NCI-H345 treated with DMSO at 0.1 percent for 48 hours (cell line): ENCODE results near the gene POLR3G.
A peak's percentile ranks its signal among the peaks of the same experiment; 100 is the strongest.

Source experiments
- DNase-seq: peaks from one replicate; lab custom pipeline; 2025; ENCODE audit not compliant: unreplicated experiment; lab: John Stamatoyannopoulos, UW

Gene POLR3G

DNA sequence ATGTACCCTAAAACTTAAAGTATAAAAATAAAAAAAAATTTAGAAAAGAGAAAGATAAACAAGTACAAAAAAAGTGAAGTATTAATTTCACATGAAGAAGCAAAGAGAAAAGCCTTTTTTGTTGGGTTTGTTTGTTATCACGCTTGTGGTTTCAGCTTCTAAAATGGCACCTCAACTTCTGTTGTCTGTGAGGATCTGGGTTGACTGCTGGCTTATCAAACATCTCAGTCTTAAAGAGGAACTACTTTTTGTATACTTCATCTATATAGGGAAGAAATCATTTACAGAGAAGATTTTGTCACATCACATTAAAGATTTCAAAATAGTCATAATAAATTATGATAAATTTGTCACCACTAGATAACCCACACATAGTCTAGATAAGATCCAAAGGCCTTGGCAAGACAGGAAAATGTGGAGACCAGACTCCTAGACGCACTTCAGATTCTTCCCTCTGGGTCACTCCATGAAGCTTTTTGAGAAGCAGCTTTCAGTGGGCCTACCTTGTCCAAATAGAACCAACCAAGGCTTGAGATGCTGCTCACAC lies 75.1 kb downstream of the POLR3G start:
- DNase-seq: no peak

DNA sequence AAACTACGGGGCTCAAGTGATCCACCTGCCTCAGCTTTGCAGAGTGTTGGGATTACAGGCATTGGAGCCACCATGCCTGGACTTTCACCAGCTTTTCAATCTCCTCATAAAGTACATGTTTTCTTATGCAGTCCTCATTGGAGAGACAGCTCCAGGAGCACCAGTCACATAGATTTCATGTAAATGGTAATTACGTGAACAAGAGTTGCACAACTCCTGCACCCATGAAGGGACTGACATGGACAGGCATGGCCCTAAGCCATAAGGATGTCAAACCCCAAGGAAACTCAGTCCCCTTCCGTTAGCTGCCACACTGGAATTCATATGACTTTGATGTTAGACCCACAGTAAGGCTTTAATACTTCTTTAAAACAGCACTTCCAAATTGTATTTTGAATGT lies 76.3 kb downstream of the POLR3G start:
- no peak for DNase-seq

GRCh38 chr5:90551376-90551775 lies 76.7 kb downstream of the POLR3G start:
- no peak for DNase-seq

GRCh38 chr5:90553711-90554110 lies 79.0 kb downstream of the POLR3G start:
- DNase-seq: no peak

DNA sequence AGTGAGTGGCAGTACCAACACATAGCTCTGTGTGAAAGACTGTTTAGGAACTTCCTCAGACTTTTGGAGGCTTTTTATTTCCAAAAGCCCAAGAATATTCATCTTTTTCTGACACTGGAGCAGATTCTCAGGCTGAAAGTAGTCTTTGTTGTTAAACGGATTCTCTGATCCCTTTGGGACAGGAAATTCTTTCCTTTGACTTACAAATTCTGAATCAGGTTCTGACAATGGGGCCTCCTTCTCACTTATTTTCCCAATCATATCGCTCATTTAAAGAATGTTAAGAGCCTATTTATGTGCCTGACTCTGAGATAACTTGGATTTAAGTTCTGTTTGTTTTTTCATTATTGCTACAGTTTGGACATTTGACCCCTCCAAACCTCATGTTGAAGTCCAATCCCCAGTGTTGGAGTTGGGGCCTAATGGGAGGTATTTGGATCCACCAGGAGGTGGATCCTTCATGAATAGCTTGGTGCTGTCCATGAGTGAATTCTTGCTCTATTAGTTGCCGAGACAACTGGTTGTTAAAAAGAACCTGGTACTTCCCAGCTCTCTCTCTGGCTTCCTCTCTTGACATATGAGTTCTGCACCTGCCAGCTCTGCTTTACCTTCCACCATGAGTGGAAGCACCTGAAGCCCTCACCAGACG lies 79.8 kb downstream of the POLR3G start:
- DNase-seq: no peak

DNA sequence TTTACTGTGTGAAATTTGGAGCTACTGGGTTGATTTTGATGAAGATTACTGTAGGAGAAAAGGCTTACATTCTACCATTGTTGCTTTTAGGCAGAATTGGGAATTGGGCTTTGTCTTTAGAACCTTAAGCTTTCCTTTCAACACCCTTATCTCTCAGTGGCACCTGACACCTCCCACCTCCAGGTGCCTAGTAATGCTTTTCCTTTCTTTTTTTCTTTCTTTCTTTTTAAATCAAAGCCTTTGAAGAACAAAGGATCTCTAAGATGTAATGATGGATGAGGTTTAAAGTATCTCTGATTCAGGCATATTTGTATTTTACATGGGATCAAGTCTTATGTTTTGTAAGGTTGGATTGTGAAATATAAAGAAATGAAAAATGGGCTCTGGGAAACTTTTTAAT lies 81.0 kb downstream of the POLR3G start:
- no peak for DNase-seq

- DNase-seq: no peak
Measured at GRCh38 chr5:90557391-90557790, 82.7 kb downstream of the POLR3G start.

- no peak for DNase-seq
Measured at GRCh38 chr5:90557871-90558270, 83.2 kb downstream of the POLR3G start.

- DNase-seq: peak; percentile 88
Measured at GRCh38 chr5:90558344-90559192, 83.9 kb downstream of the POLR3G start, which contains the start of gene ADGRV1. ADGRV1 (plus strand) TSS chr5:90558797; CDS start chr5:90558896, 99 bp downstream.

GRCh38 chr5:90560771-90561170 lies 86.1 kb downstream of the POLR3G start:
- no peak for DNase-seq

GRCh38 chr5:90561766-90562165 lies 87.1 kb downstream of the POLR3G start:
- DNase-seq: no peak

DNA sequence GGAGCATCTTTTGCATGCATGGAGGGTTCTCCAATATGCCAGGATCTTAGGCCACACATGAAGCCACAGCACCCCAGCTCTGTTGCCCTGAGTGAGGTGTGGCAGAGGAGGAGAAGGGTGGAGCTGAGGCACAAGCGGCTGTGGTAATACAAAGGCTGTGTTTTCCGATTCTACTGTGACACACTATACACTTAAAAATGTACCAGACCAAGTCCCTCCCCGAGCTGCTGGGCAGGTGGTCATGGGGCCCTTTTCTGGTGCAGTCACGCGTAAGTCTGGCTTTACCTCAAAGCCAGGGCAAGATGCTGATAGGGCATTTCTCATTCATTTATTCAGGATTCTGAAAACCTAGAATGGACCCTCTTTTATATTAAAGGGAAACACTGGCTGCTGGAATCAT lies 87.7 kb downstream of the POLR3G start:
- DNase-seq: peak; percentile 32

- no peak for DNase-seq
Measured at GRCh38 chr5:90563108-90563507, 88.4 kb downstream of the POLR3G start.
